Smooth muscle cell (in vitro differentiated cells): ENCODE results near the gene ZBTB14. TPM values are rescaled to one million over a fixed set of nuclear protein-coding genes. Genes with fewer than 3 reads are reported as not detected.

Source experiments
- DNase-seq: peaks from one replicate; lab custom pipeline; 2025; ENCODE audit not compliant: unreplicated experiment; lab: John Stamatoyannopoulos, UW
- H2AFZ ChIP-seq: fragments of 200-600 bp; sonication (generic); 2 replicates; pipeline ENCODE4 v1.6.0; 2016; ENCODE audit warnings: antibody characterized with exemption, low read depth, mild to moderate bottlenecking
- H3F3A ChIP-seq: fragments of 200-600 bp; sonication (generic); 2 replicates; pipeline ENCODE4 v1.6.0; 2017; ENCODE audit warnings: antibody characterized with exemption, low read depth
- H3K27ac ChIP-seq: fragments of 200-600 bp; sonication (generic); 2 replicates; pipeline ENCODE4 v1.5.1; 2016; ENCODE audit warnings: low read depth, mild to moderate bottlenecking
- H3K27me3 ChIP-seq: fragments of 200-600 bp; sonication (generic); 2 replicates; pipeline ENCODE4 v1.6.1; 2016; ENCODE audit warnings: low read depth, mild to moderate bottlenecking
- H3K36me3 ChIP-seq: fragments of 200-600 bp; sonication (generic); 2 replicates; pipeline ENCODE4 v1.5.1; 2016; ENCODE audit warnings: low read depth
- H3K4me1 ChIP-seq: fragments of 200-600 bp; sonication (generic); 2 replicates; pipeline ENCODE4 v1.5.1; 2016; ENCODE audit warnings: low read depth
- H3K4me2 ChIP-seq: fragments of 200-600 bp; sonication (generic); 2 replicates; pipeline ENCODE4 v1.6.0; 2016; ENCODE audit warnings: mild to moderate bottlenecking
- H3K4me3 ChIP-seq: fragments of 200-600 bp; sonication (generic); 2 replicates; pipeline ENCODE4 v1.5.1; 2016; ENCODE audit warnings: mild to moderate bottlenecking
- H3K79me2 ChIP-seq: fragments of 200-600 bp; sonication (generic); 2 replicates; pipeline ENCODE4 v1.6.0; 2016; ENCODE audit warnings: low read depth, mild to moderate bottlenecking
- H3K9ac ChIP-seq: fragments of 200-600 bp; sonication (generic); 2 replicates; pipeline ENCODE4 v1.6.0; 2016; ENCODE audit warnings: low read depth
- H3K9me3 ChIP-seq: fragments of 200-600 bp; sonication (generic); replicated peaks from 2 replicates; pipeline ENCODE4 v1.5.1; 2016; ENCODE audit warnings: low read depth
- H4K20me1 ChIP-seq: fragments of 200-600 bp; sonication (generic); 2 replicates; pipeline ENCODE4 v1.6.0; 2016; ENCODE audit warnings: low read depth
- WGBS: methylation state at CpG from one replicate; pipeline ENCODE4 v1.1.7; 2016; ENCODE audit warnings: low lambda C conversion rate; 5-methylcytosine and 5-hydroxymethylcytosine counted together
- polyA plus RNA-seq: library from polyadenylated mRNA; unstranded; fragments of >200 nt; fragmentation: Nextera tagmentation; extraction: Ambion mirVana; gene quantifications from 2 replicates; pipeline ENCODE4 v1.2.1, GENCODE V29; 2016
- total RNA-seq: library from RNA; depleted of rRNA; stranded (reverse); fragments of >200 nt; gene quantifications from 2 replicates; pipeline ENCODE4 v1.2.3, GENCODE V29; 2014
- TF ChIP-seq, protein P1 (sequence below): fragments of 200-600 bp; sonication (generic); IDR thresholded peaks from 2 replicates; pipeline ENCODE4 v1.5.1; 2017; ENCODE audit warnings: borderline replicate concordance, mild to moderate bottlenecking, antibody characterized with exemption; ENCODE audit not compliant: insufficient read depth, poor library complexity, severe bottlenecking

The ZBTB14 gene
- total and polyA plus RNA-seq, 2 experiments from 2014 or later: 5.8 to 11.6 TPM

DNA sequence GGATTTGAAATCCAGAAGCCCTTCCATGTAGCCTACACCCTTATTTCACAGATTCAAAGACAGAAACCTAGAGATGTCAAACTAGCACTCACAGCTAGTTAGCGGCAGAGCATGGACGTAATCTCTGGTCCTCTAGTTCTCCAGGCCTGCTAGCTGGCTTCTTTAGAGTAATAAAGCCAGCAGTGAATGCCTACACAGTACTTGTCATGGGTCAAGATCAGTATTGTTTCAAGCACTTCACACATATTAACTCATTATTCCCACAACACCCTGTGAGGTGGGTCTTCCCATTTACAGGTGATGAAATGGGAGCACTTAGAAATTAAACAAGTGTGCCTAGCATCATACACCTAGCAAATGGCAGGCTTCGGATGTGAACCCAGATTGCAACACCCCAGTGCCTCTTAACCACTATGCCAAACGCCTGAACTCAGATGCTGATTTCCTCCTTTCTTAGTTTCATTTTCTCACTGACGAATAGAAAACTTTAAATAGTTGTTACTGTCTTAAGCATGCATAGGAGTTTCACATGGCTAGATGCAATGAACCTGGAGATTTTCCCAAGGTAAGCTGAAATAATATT, 14.5 kb upstream of the ZBTB14 start:
- DNase-seq: no peak
- Histone ChIP-seq H3K4me3 (no peak overlapping the region), H3K4me1 (no peaks in the 10 kb centered on the region), H3F3A (no peaks in the 10 kb centered on the region), H2AFZ (no peak overlapping the region), H3K9ac (no peak overlapping the region), H3K36me3 (no peaks in the 10 kb centered on the region), H3K27ac (no peak overlapping the region), H4K20me1 (no peaks in the 10 kb centered on the region), H3K4me2 (no peak overlapping the region), H3K27me3 (no peaks in the 10 kb centered on the region), H3K9me3 (no peaks in the 10 kb centered on the region), H3K79me2 (no peaks in the 10 kb centered on the region)
- WGBS: 83% methylated on average over 5 of the region's 5 CpGs
- TF ChIP-seq, protein P1, sequence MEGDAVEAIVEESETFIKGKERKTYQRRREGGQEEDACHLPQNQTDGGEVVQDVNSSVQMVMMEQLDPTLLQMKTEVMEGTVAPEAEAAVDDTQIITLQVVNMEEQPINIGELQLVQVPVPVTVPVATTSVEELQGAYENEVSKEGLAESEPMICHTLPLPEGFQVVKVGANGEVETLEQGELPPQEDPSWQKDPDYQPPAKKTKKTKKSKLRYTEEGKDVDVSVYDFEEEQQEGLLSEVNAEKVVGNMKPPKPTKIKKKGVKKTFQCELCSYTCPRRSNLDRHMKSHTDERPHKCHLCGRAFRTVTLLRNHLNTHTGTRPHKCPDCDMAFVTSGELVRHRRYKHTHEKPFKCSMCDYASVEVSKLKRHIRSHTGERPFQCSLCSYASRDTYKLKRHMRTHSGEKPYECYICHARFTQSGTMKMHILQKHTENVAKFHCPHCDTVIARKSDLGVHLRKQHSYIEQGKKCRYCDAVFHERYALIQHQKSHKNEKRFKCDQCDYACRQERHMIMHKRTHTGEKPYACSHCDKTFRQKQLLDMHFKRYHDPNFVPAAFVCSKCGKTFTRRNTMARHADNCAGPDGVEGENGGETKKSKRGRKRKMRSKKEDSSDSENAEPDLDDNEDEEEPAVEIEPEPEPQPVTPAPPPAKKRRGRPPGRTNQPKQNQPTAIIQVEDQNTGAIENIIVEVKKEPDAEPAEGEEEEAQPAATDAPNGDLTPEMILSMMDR: no peak

DNA sequence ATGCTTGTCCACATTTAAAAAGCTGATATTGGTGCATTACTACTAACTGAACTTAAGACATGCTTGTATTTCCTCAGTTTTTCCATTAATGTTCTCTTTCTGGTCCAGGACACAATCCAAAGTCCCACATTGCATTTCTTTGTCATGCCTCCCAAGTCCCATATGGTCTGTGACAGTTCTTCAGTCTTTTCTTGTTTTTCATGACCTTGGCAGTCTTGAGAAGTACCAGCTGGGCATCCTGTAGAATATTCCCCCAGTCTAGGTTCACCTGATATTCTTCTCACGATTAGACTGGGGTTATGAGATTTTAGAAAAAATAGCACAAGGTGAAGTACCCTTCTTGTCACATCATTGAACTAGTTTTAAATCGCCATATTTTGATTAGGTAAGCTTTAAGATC, 10.3 kb upstream of the ZBTB14 start:
- no peaks in the 10 kb centered on the region for H3K36me3 ChIP-seq
- 80% methylated on average over 2 of the region's 2 CpGs for WGBS
- no peak overlapping the region for H3K9ac ChIP-seq
- no peaks in the 10 kb centered on the region for H3K9me3 ChIP-seq
- no peaks in the 10 kb centered on the region for H3K4me1 ChIP-seq
- H3F3A ChIP-seq: no peaks in the 10 kb centered on the region
- no peak overlapping the region for H3K4me3 ChIP-seq
- H3K79me2 ChIP-seq: no peaks in the 10 kb centered on the region
- TF ChIP-seq, protein P1: no peak
- DNase-seq: no peak
- H3K27me3 ChIP-seq: peaks cover 34% of the 10 kb centered on the region
- H3K27ac ChIP-seq: no peak overlapping the region
- no peak overlapping the region for H3K4me2 ChIP-seq
- no peaks in the 10 kb centered on the region for H4K20me1 ChIP-seq
- H2AFZ ChIP-seq: no peak overlapping the region

DNA sequence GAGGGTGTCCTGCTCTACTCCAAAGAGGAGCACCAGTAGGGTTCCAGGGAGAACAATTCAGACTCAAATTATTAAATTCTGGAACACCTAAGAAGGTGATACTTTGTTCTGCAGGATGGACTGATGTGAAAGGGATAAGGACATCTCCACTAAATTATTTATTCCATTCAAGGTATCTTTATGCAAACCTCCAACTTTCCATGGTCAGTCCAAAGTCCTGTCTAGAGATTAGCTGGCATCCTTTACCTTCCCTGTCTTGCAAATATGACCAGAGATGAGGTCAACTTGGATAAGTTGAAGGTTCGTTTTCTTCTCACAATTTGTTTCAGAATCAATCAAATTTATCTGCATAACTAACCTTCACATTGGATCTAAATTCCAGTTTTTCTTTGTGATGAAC, 8.7 kb upstream of the ZBTB14 start:
- Histone ChIP-seq H3K4me3 (no peak overlapping the region), H3F3A (no peaks in the 10 kb centered on the region), H3K27ac (no peak overlapping the region), H3K4me1 (no peaks in the 10 kb centered on the region), H3K9me3 (no peaks in the 10 kb centered on the region), H4K20me1 (no peaks in the 10 kb centered on the region), H3K36me3 (no peaks in the 10 kb centered on the region), H2AFZ (no peak overlapping the region), H3K79me2 (no peaks in the 10 kb centered on the region), H3K27me3 (peaks cover 34% of the 10 kb centered on the region), H3K4me2 (no peak overlapping the region), H3K9ac (no peak overlapping the region)
- DNase-seq: no peak
- 62% methylated on average over 1 of the region's 1 CpG for WGBS
- TF ChIP-seq, protein P1: no peak

DNA sequence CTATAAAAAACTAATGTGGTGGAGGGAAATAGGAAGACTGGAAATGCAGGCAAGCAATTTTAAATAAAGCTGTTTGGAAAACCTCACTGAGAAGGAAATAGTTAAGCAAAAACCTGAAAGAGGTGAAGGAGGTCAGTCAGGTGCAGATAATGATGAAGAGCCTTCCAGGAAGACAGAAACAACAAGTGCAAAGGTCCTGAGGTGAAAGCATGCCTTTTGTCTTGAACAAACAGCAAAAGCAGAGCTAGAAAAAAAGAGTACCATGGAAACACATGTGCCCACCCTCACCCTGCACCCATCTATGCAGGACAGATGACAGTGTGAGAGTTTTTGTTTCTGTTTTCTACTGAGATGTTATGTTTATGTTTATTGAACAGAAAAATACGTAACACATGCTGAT, 8.1 kb upstream of the ZBTB14 start:
- 72% methylated on average over 1 of the region's 1 CpG for WGBS
- Histone ChIP-seq H3K9me3 (no peaks in the 10 kb centered on the region), H3K4me2 (no peak overlapping the region), H4K20me1 (no peaks in the 10 kb centered on the region), H2AFZ (no peak overlapping the region), H3K27ac (no peak overlapping the region), H3K4me3 (no peak overlapping the region), H3K79me2 (no peaks in the 10 kb centered on the region), H3K9ac (no peak overlapping the region), H3K36me3 (no peaks in the 10 kb centered on the region), H3K4me1 (no peaks in the 10 kb centered on the region), H3K27me3 (peaks cover 34% of the 10 kb centered on the region), H3F3A (no peaks in the 10 kb centered on the region)
- DNase-seq: no peak
- TF ChIP-seq, protein P1: no peak
